Fibroblast of mammary gland (primary cell): Measurements from ENCODE around the gene SCP2.
A peak's percentile ranks its signal among the peaks of the same experiment; 100 is the strongest.

ENCODE experiments used
- DNase-seq: peaks from one replicate; pipeline ENCODE4 v3.0.0-alpha.2; 2010; ENCODE audit warnings: low read depth
- H3K4me3 ChIP-seq: 2 replicates; pipeline ENCODE4 v1.5.1; 2011; ENCODE audit warnings: low read depth, mild to moderate bottlenecking, low read length, moderate library complexity; ENCODE audit not compliant: control insufficient read depth
- CTCF ChIP-seq: conservative IDR thresholded peaks from 2 replicates; pipeline ENCODE4 v1.5.1; 2011; ENCODE audit warnings: low read depth, low read length, inconsistent platforms; ENCODE audit not compliant: control insufficient read depth, insufficient read depth

The SCP2 gene

GRCh38 chr1:52900402-52900801 is 26.7 kb upstream of the SCP2 start:
- DNase-seq, result no peak
- no peak for TF ChIP-seq CTCF

GRCh38 chr1:52901384-52901783 is 25.7 kb upstream of the SCP2 start:
- no peak for DNase-seq
- no peak overlapping the region for H3K4me3 ChIP-seq
- peak; percentile 12 for TF ChIP-seq CTCF

More at GRCh38 chr1:52900402-52900801, 26.7 kb upstream of the SCP2 start:
- H3K4me3 ChIP-seq, result no peak overlapping the region

- no peak for DNase-seq
- H3K4me3 ChIP-seq, result no peak overlapping the region
- TF ChIP-seq CTCF, result no peak
Observed at GRCh38 chr1:52904208-52904926, 22.7 kb upstream of the SCP2 start.

GRCh38 chr1:52904927-52905698 is 22.0 kb upstream of the SCP2 start:
- DNase-seq, result peak; percentile 36
- TF ChIP-seq CTCF, result peak; percentile 45
- no peak overlapping the region for H3K4me3 ChIP-seq

- no peak for TF ChIP-seq CTCF
- DNase-seq, result no peak
- no peak overlapping the region for H3K4me3 ChIP-seq
Observed at GRCh38 chr1:52906135-52906603, 20.9 kb upstream of the SCP2 start.

- no peak overlapping the region for H3K4me3 ChIP-seq
- no peak for TF ChIP-seq CTCF
- no peak for DNase-seq
Observed at GRCh38 chr1:52907068-52907811, 19.8 kb upstream of the SCP2 start.
